PC-3 (cell line): Measurements from ENCODE around the gene PGBD5.

Source experiments
- EZH2 ChIP-seq: fragments of 300-600 bp; sonication (generic); IDR thresholded peaks from one replicate; pipeline ENCODE4 v1.6.1; 2017; ENCODE audit warnings: antibody characterized with exemption, mild to moderate bottlenecking, low read length; ENCODE audit not compliant: unreplicated experiment
- EZH2phosphoT487 ChIP-seq: fragments of 300-600 bp; sonication (generic); IDR thresholded peaks from 2 replicates; pipeline ENCODE4 v1.6.1; 2018; ENCODE audit warnings: mild to moderate bottlenecking, antibody characterized with exemption, low read length, borderline replicate concordance
- TF ChIP-seq, protein P1 (sequence below): fragments of 300-600 bp; sonication (generic); conservative IDR thresholded peaks from 2 replicates; pipeline ENCODE4 v1.5.1; 2017; ENCODE audit warnings: antibody characterized with exemption, low read depth, mild to moderate bottlenecking, low read length

DNA sequence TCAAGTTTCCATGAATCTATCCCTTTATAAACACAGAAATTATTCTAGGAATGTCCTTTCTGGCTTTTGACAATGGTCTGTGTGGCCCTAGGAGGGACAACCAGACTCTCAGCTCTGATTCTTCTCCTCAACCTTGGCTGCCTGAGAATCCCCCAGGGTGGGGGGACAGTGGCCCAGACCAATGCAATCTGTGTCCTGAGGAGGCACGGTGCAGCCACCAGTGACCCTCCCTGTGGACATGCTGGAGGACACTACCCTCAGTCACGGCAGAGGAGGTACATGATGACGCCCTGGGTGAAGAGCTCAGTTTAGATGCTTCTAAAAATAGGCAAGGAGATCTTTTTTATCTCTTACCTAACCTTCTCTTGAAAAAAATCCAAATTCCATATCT, 91.7 kb downstream of the PGBD5 start:
- TF ChIP-seq, protein P1, sequence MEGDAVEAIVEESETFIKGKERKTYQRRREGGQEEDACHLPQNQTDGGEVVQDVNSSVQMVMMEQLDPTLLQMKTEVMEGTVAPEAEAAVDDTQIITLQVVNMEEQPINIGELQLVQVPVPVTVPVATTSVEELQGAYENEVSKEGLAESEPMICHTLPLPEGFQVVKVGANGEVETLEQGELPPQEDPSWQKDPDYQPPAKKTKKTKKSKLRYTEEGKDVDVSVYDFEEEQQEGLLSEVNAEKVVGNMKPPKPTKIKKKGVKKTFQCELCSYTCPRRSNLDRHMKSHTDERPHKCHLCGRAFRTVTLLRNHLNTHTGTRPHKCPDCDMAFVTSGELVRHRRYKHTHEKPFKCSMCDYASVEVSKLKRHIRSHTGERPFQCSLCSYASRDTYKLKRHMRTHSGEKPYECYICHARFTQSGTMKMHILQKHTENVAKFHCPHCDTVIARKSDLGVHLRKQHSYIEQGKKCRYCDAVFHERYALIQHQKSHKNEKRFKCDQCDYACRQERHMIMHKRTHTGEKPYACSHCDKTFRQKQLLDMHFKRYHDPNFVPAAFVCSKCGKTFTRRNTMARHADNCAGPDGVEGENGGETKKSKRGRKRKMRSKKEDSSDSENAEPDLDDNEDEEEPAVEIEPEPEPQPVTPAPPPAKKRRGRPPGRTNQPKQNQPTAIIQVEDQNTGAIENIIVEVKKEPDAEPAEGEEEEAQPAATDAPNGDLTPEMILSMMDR, result no peak
- TF ChIP-seq EZH2, result no peak
- TF ChIP-seq EZH2phosphoT487, result no peak
